Activated CD4-positive, alpha-beta T cell treated with anti-CD3 and anti-CD28 coated beads, Interleukin-2, amount 50 U/mL, for 1 hour (primary cell): ENCODE data around the gene NTPCR.

Source experiments
- DNase-seq: peaks from one replicate; pipeline ENCODE4 v3.0.0-alpha.2; 2020

The NTPCR gene

DNA sequence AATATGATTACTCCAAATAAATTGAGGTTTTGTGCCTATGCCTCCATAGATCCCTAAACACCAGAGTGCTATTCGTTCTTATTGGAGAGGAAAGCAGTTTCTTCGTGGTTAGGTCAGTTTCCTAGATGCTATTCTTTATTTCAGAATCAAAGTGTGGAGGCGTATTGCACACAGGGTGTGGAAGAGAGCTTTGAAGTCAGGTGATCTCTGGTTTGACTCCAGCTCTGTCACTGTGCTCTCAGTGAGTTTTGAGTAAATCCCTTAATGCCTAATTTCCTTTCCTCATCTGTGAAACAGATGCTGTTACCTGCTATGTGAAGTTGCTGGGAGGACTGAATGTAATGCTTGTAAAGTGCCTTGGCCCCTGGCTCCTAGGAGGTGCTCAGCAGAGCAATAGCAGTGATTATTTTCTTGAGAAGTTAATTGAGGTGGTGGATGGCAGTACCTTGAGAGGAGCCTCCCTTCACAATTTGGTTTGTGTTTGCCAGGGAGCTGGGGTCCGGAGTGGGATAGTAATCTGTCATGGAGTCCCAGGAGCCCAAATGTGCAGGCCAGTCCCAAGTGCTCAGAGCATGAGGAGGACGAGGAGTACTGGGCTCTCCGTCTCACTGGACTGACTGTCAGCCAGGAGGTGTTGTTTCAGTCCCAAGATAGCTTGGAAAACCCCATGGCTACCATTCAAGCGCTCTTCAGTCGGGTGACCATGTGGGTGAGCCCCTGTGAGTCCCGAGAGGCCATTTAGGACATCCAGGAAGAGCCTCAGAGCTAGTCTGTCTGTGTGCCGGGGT is 14.9 kb downstream of the NTPCR start:
- no peak for DNase-seq

DNA sequence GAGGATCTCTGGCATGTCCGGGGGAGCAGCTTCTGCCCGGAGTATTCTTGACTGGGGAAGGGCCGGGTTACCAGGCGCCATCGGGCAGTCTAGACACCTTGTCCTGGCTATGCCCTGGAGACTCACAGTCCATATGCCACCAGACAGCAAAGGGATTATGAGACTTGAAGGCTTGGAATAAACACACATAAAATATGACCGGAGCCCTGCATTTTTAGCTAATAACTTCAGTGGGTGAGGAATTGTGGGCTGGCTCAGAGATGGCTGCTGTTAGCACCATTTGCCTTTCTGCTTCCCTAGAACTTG is 15.5 kb downstream of the NTPCR start:
- no peak for DNase-seq

DNA sequence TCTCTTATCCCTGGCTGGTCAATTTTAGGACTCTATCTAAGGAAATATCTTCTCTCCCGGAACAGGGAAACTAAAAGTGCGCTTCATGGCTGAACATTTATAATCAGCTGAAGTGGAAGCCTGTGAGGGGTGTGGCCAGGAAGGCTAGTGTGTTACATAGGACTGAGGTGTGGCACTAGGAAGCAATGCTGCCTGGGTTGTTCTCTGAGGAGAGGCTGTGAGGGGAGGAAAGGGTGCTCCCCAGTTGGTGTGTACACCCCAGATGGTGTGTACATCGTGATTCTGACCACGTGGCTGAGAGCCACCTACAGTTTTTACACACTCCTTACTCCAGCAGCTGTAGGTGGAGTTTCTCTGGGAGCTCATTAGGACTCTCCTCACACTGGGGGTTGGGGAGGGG is 16.3 kb downstream of the NTPCR start:
- no peak for DNase-seq

DNA sequence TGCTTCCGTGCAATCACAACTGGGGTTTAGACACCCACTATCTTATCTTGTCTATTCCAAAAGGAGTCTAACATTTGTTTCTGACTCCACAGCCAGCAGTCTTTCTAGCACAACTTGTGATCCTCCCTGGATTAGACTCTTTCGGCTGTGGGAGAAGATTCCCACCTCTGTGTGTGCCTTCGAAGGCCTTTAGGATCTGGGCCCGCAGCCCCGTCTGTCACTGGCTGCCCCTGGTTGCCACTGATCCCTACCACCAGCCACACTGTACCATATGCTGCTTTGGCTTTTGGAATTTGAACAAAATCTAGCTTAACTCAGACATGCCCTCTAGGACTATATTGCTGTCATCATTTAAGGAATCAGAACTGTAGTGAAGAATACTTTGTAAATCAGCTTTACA is 18.0 kb downstream of the NTPCR start:
- DNase-seq, result no peak

DNA sequence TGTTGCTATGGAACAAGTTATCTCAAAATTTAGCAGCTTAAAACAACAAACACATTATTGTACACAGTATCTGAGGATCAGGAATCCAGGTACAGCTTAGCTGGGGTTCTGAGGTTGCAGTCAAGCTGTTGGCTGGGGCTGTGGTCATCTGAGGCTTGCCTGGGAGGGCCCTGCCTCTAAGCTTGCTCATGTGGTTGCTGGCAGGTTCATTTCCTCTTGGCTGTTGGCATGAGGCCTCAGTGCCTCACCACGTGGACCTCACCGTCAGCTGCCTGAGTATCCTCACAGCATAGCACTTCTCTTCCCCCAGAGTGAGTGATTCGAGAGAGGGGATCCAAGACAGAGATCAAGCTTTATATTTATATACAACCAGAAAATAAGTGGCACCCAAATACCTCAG is 18.6 kb downstream of the NTPCR start:
- no peak for DNase-seq

DNA sequence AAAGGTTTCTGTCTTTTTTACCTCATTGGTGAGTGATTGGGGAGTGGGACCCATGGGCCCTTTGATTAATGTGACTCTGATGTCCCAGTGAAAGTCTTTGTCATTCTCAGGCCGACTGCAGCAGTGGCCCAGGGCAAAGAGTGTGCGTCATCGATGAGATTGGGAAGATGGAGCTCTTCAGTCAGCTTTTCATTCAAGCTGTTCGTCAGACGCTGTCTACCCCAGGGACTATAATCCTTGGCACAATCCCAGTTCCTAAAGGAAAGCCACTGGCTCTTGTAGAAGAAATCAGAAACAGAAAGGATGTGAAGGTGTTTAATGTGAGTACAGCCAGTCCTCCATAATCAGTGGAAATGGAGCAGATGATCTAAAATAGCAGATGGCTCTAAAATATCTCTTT is 19.4 kb downstream of the NTPCR start:
- DNase-seq, result no peak

DNA sequence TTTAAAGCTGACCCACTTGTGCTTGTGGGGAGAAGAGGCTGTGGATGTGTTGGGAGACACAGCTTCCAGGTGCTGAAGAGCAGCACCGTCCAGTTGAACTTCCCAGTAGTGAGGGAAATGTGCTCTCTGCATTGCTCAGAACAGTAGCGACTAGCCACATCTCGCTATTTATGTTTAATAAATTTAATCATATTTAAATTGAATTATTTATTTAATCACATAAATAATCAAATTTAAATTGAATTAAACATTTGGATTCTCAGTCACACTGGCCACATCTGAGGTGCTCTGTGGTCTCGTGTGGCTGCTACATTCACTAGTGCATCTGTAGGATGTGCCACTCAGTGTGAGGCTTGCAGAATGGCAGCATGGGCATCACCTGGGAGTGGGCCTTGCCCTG is 20.1 kb downstream of the NTPCR start:
- DNase-seq, result no peak

DNA sequence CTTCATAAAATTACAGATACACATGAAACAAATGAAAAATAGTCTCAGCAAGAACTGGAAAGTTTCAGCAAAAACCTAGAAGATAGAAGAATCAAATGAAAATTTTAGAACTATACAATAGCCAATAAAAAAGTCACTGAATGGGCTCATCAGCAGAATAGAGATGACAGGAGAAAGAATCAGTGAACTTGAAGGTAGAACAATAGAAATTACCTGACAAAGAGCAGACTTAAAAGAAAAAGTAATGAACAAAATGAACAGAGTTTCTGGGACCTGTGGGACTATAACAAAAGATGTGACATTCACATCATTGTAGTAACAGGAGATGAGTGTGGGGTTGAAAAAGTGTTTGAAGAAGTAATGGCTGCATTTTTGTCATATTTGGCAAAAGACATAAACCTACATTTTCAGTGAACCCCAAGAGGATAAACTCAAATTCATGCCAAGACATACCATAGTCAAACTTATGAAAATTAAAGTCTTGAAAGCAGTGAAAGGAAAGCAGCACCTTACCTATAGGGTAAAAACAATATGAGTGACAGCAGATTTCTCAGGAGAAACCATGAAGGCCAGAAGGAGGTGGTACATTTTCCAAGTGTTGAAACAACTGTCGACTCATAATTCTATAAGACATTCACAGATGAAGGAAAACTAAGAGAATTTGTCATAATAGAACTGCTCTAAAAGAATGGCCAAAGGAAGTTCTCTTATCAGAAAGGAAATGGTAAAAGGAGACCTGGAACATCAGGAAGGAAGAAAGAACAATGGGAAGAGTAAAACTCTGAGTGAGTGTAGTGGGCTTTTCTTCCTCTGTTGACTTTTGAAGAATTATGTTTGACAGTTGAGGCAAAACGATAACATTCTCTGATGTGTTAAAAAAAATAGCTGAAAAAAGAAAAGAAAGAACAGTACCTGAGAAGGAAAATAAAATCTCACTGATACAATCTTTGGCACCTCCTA is 23.5 kb downstream of the NTPCR start:
- no peak for DNase-seq

DNA sequence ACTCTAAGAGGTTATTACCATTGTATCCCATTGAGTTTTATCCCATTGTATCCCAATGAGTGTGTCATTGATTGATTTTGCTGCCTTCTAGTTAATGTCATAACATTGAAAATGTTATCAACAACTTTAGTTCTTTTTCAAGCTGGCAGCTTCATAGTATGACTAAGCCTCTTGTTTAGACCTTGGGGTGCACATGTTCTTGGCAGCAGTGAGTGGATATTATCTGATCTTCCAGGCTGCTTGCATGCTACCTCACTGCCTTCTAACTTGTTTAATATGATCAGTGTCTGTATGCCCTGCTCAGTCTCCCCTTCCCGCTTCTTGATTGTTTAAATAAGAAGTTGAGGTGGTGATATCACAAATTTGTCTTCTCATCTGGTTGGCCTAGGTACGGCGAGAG is 24.6 kb downstream of the NTPCR start:
- DNase-seq, result no peak

DNA sequence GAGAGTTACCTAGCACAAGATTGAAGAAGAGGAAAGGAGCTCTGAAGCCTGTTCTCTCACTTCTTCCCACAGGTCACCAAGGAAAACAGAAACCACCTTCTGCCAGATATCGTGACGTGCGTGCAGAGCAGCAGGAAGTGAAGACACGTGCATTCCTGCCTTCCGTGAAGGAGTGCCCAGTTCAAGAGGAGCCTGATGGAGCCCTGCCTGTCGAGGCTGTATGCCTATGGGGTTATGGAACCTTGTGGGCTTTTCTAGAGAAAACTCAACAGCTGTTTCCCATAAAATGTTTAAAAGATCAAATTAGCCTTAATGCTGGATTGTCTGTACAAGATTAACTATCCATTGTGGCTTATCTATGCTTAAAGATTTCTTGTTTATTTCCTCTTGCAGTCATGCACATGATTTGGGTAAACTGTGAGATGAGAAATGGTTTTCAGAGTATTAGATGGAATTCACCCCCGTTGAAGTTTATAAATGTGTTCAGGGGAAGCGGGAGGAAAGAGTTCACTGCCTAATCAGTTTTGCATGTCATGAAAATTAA is 27.8 kb downstream of the NTPCR start:
- no peak for DNase-seq

DNA sequence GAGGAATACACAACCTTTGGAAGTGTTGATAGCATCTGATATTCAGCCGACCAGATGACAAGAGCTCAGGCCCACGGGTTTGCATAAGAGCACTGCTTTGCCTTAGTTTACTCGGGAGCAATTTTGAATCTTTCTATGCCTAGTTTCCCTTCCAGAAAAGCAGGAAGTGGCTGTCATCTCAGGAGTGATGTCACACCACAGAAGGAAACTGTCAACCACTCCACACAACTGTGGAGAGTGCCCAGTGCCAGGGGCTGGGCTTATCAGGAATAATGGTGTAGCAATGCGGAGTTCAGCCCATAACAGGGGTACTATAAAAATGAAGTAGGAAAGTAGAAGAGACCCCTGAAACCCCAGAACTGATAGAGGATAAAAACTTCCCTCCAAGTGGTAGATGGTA is 28.4 kb downstream of the NTPCR start:
- no peak for DNase-seq

DNA sequence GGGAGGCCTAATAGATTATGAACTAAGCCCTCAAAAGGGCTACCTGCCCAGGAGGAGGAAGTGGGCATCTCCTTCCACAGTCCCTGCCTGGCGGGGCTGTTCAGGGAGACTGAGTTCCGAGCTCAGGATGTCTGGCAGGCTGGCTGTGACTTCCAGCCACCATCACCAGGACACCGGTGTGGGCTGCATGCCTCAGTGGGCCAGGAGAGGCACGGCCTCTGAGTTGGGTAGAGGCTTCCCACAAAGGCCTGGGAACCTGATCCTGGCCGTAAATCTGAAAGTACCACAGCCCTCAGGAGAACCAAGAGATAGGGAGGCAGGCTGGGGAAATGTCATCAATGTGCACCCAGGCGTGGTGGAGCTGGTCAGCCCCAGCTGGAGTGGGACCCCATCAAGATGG is 29.1 kb downstream of the NTPCR start:
- DNase-seq, result no peak

DNA sequence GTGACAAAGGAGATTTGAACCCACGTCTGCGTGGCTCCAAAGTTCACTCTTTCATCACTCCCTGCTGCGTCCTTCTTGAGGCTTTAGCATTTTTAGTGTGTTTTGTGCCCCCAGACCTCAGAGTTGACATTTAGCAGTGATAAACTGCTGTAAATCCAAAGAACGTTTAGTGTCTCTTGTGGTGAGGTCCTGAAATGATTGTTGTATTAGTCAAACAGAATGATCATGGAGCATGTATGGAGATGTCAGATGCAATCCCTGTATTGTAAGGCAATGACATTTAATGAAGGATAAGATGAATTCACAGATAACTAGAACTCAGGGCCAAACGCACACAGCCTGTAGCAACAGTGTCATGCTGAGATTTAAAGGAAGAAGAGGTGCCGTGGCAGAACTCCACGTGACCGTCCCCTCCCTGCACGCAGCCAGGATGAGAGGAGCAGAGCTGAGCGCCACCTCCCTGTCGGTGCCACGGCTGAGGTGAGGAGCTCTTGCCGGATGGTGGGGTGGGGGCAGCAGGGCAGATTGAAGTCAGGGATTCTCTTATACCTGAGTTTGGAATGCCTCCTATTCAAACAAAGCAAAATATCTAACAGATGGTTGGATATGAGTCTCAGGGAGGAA is 30.1 kb downstream of the NTPCR start:
- DNase-seq, result no peak

DNA sequence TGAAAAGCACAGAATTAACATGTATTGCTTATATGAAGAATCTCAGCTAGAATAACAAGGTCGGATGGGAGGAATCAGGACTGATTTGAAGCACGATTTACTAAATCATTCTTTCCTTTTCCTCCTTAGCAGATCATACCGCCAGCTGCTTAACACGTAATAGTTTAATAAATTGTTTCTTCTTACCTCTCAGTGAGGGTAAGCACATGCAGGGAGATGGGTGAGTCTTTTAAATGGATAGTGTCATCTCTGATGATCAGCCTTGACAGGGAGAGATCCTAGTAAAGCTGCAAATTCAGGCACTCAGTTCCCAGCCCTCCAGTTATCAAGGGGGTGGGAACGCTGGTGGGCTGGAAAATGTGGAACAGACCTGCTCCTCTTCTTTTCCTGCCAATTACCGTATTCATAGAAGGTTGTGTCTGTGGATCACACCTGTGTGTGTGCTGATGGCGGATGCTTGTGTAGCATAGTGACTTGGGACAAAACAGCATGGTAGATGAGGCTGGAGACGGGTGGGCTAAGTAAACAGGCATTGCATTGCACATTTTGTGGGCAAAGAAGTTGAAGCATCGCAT is 30.7 kb downstream of the NTPCR start:
- no peak for DNase-seq

DNA sequence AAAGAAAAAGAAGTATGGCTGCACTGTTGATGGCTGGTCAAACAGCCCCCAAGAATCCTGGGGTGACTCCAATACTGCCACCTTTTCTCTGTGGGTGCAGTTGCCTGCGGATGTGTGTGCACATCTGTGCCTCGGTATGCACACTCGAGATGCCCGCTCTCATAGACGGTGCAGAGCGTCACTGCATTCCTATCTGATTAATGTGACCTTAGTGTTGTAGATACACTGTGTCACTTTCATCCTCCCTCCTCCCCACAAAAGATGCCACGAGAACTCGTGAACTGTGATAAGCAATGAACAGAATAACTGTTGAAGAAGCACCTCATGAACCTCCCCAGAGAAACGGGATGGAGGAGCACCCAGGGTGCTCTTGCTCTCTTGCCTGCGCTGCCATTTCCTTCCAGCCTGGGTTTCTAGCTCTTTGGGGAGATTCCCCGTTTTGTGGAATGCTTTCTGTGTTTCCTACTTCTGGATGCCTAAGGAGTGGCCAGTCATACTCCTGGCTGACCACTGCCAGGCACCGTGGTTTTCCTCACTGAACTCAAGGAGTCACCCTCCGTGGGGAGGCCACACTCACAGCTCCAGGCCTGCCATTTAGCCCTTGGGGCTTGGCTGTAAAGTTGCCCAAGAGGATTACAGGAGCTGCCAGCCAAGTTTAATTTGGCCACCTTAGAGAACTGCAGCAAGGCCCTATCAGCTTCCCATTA is 32.0 kb downstream of the NTPCR start:
- DNase-seq, result no peak

DNA sequence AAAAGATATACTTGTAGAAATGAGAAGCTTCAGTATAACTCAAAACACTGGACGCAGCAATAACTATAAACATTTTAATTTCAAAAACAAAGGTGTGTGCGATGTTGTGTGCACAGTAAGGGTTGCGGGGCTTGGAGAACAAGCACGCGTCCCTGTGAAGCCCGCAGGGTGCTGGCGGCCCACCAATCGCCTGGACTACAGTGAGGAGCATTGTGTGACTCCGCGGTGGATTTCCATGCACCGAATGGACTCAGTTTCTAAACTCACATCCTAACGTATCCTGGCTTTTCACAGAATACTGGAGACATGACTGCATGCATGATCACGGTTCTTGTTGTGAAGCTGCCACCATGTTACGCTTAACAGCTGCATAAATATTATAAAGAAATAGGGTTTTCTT is 33.0 kb downstream of the NTPCR start:
- DNase-seq, result no peak

DNA sequence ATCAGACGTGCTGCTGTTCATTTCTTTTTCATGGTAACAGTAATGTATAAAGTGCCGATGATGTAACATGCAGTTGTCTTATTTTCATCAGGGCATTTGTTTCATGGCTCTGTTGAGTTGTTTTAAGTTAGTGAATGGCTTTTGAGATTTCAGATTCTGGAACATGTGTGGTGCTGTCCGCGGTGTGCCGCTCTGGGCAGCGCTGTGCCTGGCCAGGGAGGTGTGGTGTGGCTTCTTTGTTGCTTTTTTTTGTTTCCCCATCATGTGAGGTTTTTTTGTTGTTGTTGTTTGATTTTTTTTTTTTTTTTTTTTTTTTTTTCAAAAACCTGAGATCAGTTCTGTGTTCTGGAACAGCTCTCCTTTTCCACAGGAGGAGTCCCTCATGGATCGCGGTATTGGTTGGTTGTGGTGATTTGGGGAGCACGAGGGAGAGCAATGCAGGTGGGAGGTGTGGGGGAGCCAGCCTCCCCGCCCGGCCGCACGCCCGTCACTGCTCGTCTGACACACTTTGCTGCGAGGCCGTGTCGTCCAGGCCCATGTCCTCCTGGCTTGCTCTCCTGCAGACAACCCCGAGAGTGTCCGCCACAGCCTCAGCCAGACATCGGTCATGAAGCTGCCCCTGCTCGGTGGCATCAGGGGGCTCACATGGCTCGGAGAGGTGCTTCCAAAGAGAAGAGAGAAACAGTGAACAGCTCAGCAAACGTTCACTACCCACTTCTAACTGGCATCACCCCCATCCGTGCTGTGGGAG is 33.6 kb downstream of the NTPCR start:
- no peak for DNase-seq

DNA sequence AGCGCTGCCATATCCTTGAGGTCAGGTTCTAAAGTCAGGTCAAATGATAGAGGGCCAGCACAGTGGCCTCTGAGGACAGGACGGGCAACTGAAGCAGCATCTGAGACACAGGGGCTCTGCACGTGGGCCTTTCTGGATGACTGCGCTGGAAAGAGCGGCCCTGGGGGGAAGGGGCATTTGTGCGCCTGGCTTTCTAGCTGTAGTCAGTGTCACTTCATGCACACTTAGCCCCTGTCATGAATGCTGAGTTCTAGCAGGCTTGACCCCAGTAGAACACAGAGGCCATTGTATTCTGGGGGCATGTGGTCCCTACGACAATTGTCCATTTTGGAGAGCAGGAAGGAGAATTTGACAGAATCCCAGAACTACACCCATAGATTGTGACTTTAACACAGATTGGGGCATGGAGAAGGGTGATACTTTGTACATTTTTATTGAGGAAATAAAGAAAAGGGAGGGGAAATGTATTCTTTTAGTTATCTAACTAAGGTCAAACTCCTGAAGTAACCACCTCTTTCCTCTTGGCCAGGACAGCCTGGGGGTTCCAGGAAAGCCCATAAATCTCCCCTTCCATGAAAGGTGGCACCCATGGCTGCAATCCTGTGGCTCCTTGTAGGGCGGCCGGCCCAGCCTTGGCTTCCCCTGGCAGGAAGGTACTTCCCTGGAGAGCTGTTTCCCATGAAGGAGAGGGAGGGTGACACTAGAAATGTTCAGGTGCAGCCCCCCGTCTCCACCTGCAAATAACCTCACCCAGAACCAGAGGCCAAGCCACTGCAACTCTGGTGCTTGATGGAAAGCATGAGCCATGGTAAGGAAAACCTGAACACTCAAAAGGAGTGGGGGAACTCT is 34.4 kb downstream of the NTPCR start:
- no peak for DNase-seq

DNA sequence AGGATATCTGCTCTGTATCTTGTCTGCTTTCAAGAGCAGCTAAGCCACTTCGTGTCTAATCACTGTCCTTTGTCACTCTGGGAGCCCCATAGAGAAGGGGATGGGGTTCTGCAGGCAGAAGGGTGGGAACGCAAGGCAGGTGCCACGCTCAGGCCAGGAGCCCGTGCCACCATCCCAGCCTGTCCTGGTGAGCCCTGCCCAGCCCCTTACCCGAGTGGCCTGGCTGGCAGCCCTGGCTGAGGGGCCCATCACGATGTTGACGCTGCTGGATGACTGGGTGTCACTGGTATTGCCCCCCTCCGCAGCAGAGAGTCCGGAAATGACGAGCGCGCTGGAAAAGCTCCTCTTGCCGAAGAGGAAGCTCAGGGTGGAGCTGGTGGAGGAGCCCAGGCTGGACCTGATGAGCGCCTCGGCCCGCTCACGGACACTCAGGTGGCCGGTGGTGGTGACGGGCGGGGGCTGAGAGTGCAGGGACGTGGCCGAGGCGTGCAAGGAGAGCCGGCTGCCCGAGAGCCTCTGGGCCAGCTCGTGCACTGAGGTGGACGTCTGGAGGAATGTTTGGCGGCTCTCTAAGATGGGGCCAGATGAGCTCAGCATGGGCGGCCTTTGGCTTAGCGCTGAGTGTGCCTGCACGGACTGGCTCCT is 35.6 kb downstream of the NTPCR start:
- DNase-seq, result no peak

DNA sequence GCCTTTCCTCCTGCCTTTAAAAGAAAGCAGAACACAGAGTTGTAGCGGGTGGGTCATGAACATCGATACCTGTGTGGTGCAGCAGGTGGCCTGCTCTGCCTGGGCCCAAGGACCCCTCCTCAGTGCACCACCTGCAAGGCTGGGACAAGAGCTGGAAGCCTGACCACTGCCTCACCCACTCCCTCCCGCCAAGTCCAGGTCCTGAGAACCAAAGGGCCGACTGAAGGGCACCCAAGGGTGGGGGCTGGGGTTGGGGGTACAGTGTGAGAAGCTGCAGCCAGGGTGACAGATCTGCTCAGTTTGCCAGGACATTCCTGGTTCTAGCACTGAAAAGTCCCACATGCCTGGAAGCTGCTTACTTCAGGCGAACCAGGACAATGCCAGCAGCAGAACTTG is 36.1 kb downstream of the NTPCR start:
- no peak for DNase-seq
